A549 (cell line): ENCODE data around the gene PHKB. TPM values are rescaled to one million over a fixed set of nuclear protein-coding genes. Genes with fewer than 3 reads are reported as not detected.

Experiments used
- ATAC-seq, 2 experiments: fragments of 200-7000 bp in 1 of 2; fragments of >200 bp in 1 of 2; cut with Nextera tagmentation in 1 of 2; cut with Tn5 transposase in 1 of 2; 3 replicates each; pipeline versions ENCODE4 v1.8.0 to v1.9.1; 2018 to 2020; ENCODE audit warnings: mild to moderate bottlenecking in 1 of 2, moderate library complexity in 1 of 2
- CTCF ChIA-PET: fragments of 300-600 bp; sonication (Branson Sonifier 250); formaldehyde crosslinking; extraction: SDS; loops from one replicate; lab custom pipeline; 2021; ENCODE audit warnings: antibody characterized with exemption, inconsistent platforms; lab: Yijun Ruan, JAX
- POLR2A ChIA-PET: fragments of 350-600 bp; formaldehyde crosslinking; extraction: SDS; loops from one replicate; lab custom pipeline; 2021; ENCODE audit warnings: antibody characterized with exemption, inconsistent platforms; lab: Yijun Ruan, JAX
- DNase-seq, 2 experiments: peaks; one replicate each; pipeline versions ENCODE4 v3.0.0 to v3.0.0-alpha.2; 2011 to 2016; ENCODE audit warnings: low read depth in 1 of 2, low spot score in 1 of 2
- FAIRE-seq: peaks from 2 replicates; lab custom pipeline; 2011; peaks lifted over from hg19 to GRCh38; lab: Jason Lieb, UNC
- H3K27ac ChIP-seq, 2 experiments: fragments of >200 bp; sonication (Bioruptor Twin); formaldehyde crosslinking; 3 replicates each; pipeline ENCODE4 v1.5.1; 2016 to 2017
- H3K4me1 ChIP-seq: fragments of >200 bp; sonication (Bioruptor Twin); formaldehyde crosslinking; 3 replicates; pipeline ENCODE4 v1.6.1; 2016
- H3K4me2 ChIP-seq: fragments of >200 bp; sonication (Bioruptor Twin); formaldehyde crosslinking; 3 replicates; pipeline ENCODE4 v1.6.1; 2016
- H3K4me3 ChIP-seq: fragments of >200 bp; sonication (Bioruptor Twin); formaldehyde crosslinking; 3 replicates; pipeline ENCODE4 v1.5.1; 2016
- H3K9me3 ChIP-seq: fragments of >200 bp; sonication (Bioruptor Twin); formaldehyde crosslinking; 3 replicates; pipeline ENCODE4 v1.6.1; 2016
- CBX2 ChIP-seq: fragments of 200-600 bp; sonication (generic); IDR thresholded peaks from 2 replicates; pipeline ENCODE4 v1.6.1; 2016; ENCODE audit warnings: low read depth, mild to moderate bottlenecking, borderline replicate concordance
- CHD2 ChIP-seq: fragments of 150-350 bp; IDR thresholded peaks from 2 replicates; pipeline ENCODE4 v1.6.1; 2014; ENCODE audit warnings: low read length; ENCODE audit not compliant: partially characterized antibody
- CHD4 ChIP-seq: fragments of 200-600 bp; sonication (generic); IDR thresholded peaks from 2 replicates; pipeline ENCODE4 v1.6.1; 2016; ENCODE audit warnings: antibody characterized with exemption, mild to moderate bottlenecking, borderline replicate concordance
- CTCF ChIP-seq: fragments of >200 bp; sonication (Bioruptor Twin); formaldehyde crosslinking; IDR thresholded peaks from 3 replicates; pipeline ENCODE4 v1.5.1; 2016
- ESRRA ChIP-seq: fragments of 150-350 bp; IDR thresholded peaks from 2 replicates; pipeline ENCODE4 v1.6.1; 2014; ENCODE audit warnings: mild to moderate bottlenecking, low read length, borderline replicate concordance
- FOSB ChIP-seq: fragments of 250-450 bp; sonication (Bioruptor Pico); IDR thresholded peaks from 2 replicates; pipeline ENCODE4 v1.5.0; 2020; ENCODE audit warnings: mild to moderate bottlenecking, moderate library complexity
- JUNB ChIP-seq: fragments of >200 bp; sonication (Bioruptor Twin); formaldehyde crosslinking; IDR thresholded peaks from 2 replicates; pipeline ENCODE4 v1.6.1; 2016
- KDM1A ChIP-seq: fragments of 200-600 bp; sonication (generic); IDR thresholded peaks from 2 replicates; pipeline ENCODE4 v1.6.1; 2016; ENCODE audit warnings: low read depth, mild to moderate bottlenecking
- KDM5A ChIP-seq: fragments of 200-600 bp; sonication (generic); IDR thresholded peaks from 2 replicates; pipeline ENCODE4 v1.6.1; 2016; ENCODE audit warnings: antibody characterized with exemption, mild to moderate bottlenecking
- MAFK ChIP-seq: fragments of 450-650 bp; IDR thresholded peaks from 2 replicates; pipeline ENCODE4 v1.6.1; 2014; ENCODE audit not compliant: partially characterized antibody
- MAX ChIP-seq: IDR thresholded peaks from 2 replicates; pipeline ENCODE4 v1.6.1; 2012
- POLR2A ChIP-seq: IDR thresholded peaks from 2 replicates; pipeline ENCODE4 v1.6.1; 2012; ENCODE audit warnings: mild to moderate bottlenecking, low read length
- RAD21 ChIP-seq, 2 experiments: fragments of >200 bp in 1 of 2; sonication (Bioruptor Twin) in 1 of 2; formaldehyde crosslinking in 1 of 2; IDR thresholded peaks in 1 of 2; conservative IDR thresholded peaks in 1 of 2; 2 replicates in 1 of 2; 3 replicates in 1 of 2; pipeline ENCODE4 v1.6.1; 2012 to 2018; ENCODE audit warnings: inconsistent platforms in 1 of 2
- RCOR1 ChIP-seq: fragments of 150-350 bp; IDR thresholded peaks from 2 replicates; pipeline ENCODE4 v1.6.1; 2014; ENCODE audit warnings: antibody characterized with exemption, low read length, low read depth
- SREBF2 ChIP-seq: fragments of 450-650 bp; IDR thresholded peaks from 2 replicates; pipeline ENCODE4 v1.6.1; 2014; ENCODE audit warnings: mild to moderate bottlenecking, moderate library complexity
- ZC3H11A ChIP-seq: fragments of 450-650 bp; IDR thresholded peaks from 2 replicates; pipeline ENCODE4 v1.6.1; 2014; ENCODE audit warnings: antibody characterized with exemption, mild to moderate bottlenecking
- ZNF302 ChIP-seq: fragments of 250-450 bp; sonication (Bioruptor Pico); IDR thresholded peaks from 2 replicates; pipeline ENCODE4 v1.9.0; 2021; ENCODE audit warnings: inconsistent platforms, mild to moderate bottlenecking, moderate library complexity
- ZSCAN20 ChIP-seq: fragments of 250-450 bp; sonication (Bioruptor Pico); IDR thresholded peaks from 2 replicates; pipeline ENCODE4 v1.8.0; 2022; ENCODE audit warnings: mild to moderate bottlenecking, moderate library complexity
- WGBS: methylation state at CpG from one replicate; pipeline ENCODE4 v1.1.6; 2017; ENCODE audit errors: missing lambda C conversion rate; 5-methylcytosine and 5-hydroxymethylcytosine counted together
- polyA plus RNA-seq, 4 experiments: library from polyadenylated mRNA; depleted of rRNA in 3 of 4; stranded (reverse); fragments of >200 nt; fragmentation: RNase III in 1 of 4; extraction: RNeasy Plus Mini Kit Qiagen cat#74134 plus additional on column Dnase treatment in 1 of 4; gene quantifications; 2 replicates in 3 of 4; 3 replicates in 1 of 4; pipeline ENCODE4 v1.2.3, GENCODE V29; 2011 to 2017
- TF ChIP-seq, protein P1 (sequence below): fragments of 150-350 bp; IDR thresholded peaks from 2 replicates; pipeline ENCODE4 v1.6.1; 2014; ENCODE audit warnings: low read depth, mild to moderate bottlenecking, low read length
- TF ChIP-seq, protein P2 (sequence below): IDR thresholded peaks from 2 replicates; pipeline ENCODE4 v1.6.1; 2012; ENCODE audit warnings: low read depth, borderline replicate concordance
- TF ChIP-seq, protein P3 (sequence below): IDR thresholded peaks from 2 replicates; pipeline ENCODE4 v1.6.1; 2012

PHKB gene
- polyA plus RNA-seq, 2 of the 4 experiments (the other 2 are of a cell fraction): 33.2 to 96.8 TPM

DNA sequence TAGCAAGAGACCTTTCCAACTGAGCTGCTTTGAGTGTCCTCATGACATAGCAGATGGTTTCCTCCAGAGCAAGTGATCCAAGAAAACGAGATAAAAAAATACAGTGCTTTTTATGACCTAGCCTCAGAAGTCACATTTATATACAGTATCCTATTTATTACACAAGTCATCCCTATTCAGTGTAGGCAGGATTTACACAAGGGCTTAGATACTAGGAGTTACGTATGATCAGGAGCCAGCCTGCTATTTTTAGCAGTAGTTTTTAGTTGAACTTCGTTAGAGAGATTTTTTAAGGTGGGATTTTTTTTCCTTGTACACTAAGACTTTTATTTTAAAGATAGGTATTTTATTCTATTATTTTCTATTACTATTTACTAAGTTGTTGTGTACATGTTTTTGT lies 58.4 kb downstream of the PHKB start:
- ATAC-seq: no peak
- CTCF ChIA-PET: no interaction called here
- no peak for FAIRE-seq
- H3K4me2 ChIP-seq: no peak overlapping the region
- TF ChIP-seq, protein P1, sequence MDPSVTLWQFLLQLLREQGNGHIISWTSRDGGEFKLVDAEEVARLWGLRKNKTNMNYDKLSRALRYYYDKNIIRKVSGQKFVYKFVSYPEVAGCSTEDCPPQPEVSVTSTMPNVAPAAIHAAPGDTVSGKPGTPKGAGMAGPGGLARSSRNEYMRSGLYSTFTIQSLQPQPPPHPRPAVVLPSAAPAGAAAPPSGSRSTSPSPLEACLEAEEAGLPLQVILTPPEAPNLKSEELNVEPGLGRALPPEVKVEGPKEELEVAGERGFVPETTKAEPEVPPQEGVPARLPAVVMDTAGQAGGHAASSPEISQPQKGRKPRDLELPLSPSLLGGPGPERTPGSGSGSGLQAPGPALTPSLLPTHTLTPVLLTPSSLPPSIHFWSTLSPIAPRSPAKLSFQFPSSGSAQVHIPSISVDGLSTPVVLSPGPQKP: no peak
- no peak for TF ChIP-seq KDM5A
- TF ChIP-seq CHD2: no peak
- no peak for TF ChIP-seq FOSB (CRISPR knock-in tag)
- TF ChIP-seq ESRRA: no peak
- no peak for TF ChIP-seq POLR2A
- no peaks in the 10 kb centered on the region for H3K9me3 ChIP-seq
- H3K27ac ChIP-seq: no peak overlapping the region
- H3K4me1 ChIP-seq: peaks cover 15% of the 10 kb centered on the region
- 84% methylated on average over 3 of the region's 3 CpGs for WGBS
- no peak overlapping the region for H3K4me3 ChIP-seq
- no peak for DNase-seq
- POLR2A ChIA-PET: no interaction called here

DNA sequence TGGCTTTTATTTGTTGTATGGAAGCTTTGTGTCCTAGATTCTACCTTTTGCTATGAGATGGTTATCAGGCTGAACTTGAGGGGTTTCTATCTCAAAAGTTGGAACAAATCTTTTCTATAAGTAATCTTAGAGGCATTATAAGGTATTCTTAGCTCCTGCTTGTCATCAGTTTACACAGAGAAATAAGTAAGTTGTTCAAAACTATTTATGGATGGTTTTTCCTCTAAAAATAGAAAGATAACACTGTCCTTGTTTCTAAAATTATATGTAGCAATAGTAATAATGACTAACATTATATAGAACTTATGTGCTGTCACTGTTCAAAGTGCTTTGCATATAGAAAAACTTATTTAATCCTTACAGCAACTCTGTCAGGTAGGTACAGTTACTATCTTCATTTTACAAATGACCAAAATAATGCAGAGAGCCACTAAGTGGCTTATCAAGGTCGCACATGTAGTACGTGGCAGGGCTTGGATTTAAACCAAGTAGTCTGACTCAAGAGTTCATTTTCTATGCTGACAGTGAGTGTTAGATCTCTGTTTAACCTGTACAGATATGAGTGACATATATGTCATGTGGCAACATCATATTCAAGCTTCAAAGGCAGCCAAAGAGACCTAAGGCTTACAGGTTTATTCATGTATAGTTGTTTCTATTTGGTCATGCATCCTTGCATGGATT lies 59.0 kb downstream of the PHKB start:
- no peak overlapping the region for H3K4me2 ChIP-seq

More for the DNA sequence above, 59.0 kb downstream of the PHKB start:
- no peaks in the 10 kb centered on the region for H3K9me3 ChIP-seq
- peaks cover 15% of the 10 kb centered on the region for H3K4me1 ChIP-seq
- H3K27ac ChIP-seq: no peak overlapping the region
- no peak for DNase-seq
- no peak for TF ChIP-seq MAX
- TF ChIP-seq RAD21 (conservative IDR thresholded peaks at IDR 0.05 in 1 of 2, IDR thresholded peaks at IDR 0.05 in 1 of 2): no peak
- no peak for TF ChIP-seq SREBF2
- TF ChIP-seq, protein P2, sequence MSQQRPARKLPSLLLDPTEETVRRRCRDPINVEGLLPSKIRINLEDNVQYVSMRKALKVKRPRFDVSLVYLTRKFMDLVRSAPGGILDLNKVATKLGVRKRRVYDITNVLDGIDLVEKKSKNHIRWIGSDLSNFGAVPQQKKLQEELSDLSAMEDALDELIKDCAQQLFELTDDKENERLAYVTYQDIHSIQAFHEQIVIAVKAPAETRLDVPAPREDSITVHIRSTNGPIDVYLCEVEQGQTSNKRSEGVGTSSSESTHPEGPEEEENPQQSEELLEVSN: no peak
- no peak for TF ChIP-seq ZNF302
- TF ChIP-seq CHD4: no peak
- TF ChIP-seq ZSCAN20: no peak
- TF ChIP-seq MAFK: no peak
- no peak for TF ChIP-seq CBX2
- TF ChIP-seq, protein P3, sequence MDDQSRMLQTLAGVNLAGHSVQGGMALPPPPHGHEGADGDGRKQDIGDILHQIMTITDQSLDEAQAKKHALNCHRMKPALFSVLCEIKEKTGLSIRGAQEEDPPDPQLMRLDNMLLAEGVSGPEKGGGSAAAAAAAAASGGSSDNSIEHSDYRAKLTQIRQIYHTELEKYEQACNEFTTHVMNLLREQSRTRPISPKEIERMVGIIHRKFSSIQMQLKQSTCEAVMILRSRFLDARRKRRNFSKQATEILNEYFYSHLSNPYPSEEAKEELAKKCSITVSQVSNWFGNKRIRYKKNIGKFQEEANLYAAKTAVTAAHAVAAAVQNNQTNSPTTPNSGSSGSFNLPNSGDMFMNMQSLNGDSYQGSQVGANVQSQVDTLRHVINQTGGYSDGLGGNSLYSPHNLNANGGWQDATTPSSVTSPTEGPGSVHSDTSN: no peak
- TF ChIP-seq KDM1A: no peak
- TF ChIP-seq ZC3H11A: no peak
- no peak for TF ChIP-seq CTCF
- TF ChIP-seq JUNB: no peak
- no peak for TF ChIP-seq RCOR1
- 78% methylated on average over 2 of the region's 2 CpGs for WGBS
- ATAC-seq: no peak
- no peak overlapping the region for H3K4me3 ChIP-seq
- no peak for FAIRE-seq
- ChIA-PET CTCF (no interaction called here), POLR2A (no interaction called here)
